ENCODE data around the gene SETD1B. TPM values are rescaled to one million over a fixed set of nuclear protein-coding genes. Genes with fewer than 3 reads are reported as not detected.
A peak's percentile ranks its signal among the peaks of the same experiment; 100 is the strongest.

SETD1B gene
- total RNA-seq, 1 donor from 2014 or later: 25.9 TPM

- no peak for TF ChIP-seq CTCF (conservative IDR thresholded peaks at IDR 0.05)
- Mint-ChIP-seq H3K4me3 (no peak overlapping the region), H3K36me3 (ENCODE audit: low read depth) (no peaks in the 10 kb centered on the region), H3K27me3 (ENCODE audit: low read depth) (no peaks in the 10 kb centered on the region), H3K9me3 (no peaks in the 10 kb centered on the region), H3K27ac (ENCODE audit: unreplicated experiment) (no peak overlapping the region), H3K4me1 (peaks cover 3% of the 10 kb centered on the region)
- DNase-seq (ENCODE audit: low read depth, low spot score): no peak
Observed at GRCh38 chr12:121770388-121770787, 33.4 kb upstream of the SETD1B start.

- Mint-ChIP-seq H3K27ac (ENCODE audit: unreplicated experiment) (no peak overlapping the region), H3K9me3 (no peaks in the 10 kb centered on the region), H3K36me3 (ENCODE audit: low read depth) (no peaks in the 10 kb centered on the region), H3K27me3 (ENCODE audit: low read depth) (no peaks in the 10 kb centered on the region), H3K4me1 (peaks cover 3% of the 10 kb centered on the region), H3K4me3 (no peak overlapping the region)
- no peak for DNase-seq (ENCODE audit: low read depth, low spot score)
- TF ChIP-seq CTCF (conservative IDR thresholded peaks at IDR 0.05): no peak
Observed at GRCh38 chr12:121770813-121771625, 32.8 kb upstream of the SETD1B start.

- no peak overlapping the region for H3K4me3 Mint-ChIP-seq
- H3K27ac Mint-ChIP-seq (ENCODE audit: unreplicated experiment): no peak overlapping the region
- H3K9me3 Mint-ChIP-seq: no peaks in the 10 kb centered on the region
- H3K36me3 Mint-ChIP-seq (ENCODE audit: low read depth): no peaks in the 10 kb centered on the region
- peak; percentile 59 for DNase-seq (ENCODE audit: low read depth, low spot score)
- H3K4me1 Mint-ChIP-seq: peaks cover 3% of the 10 kb centered on the region
- TF ChIP-seq CTCF (conservative IDR thresholded peaks at IDR 0.05): peak; percentile 82
- H3K27me3 Mint-ChIP-seq (ENCODE audit: low read depth): no peaks in the 10 kb centered on the region
Observed at GRCh38 chr12:121773011-121773777, 30.6 kb upstream of the SETD1B start.

- Mint-ChIP-seq H3K27ac (ENCODE audit: unreplicated experiment) (no peak overlapping the region), H3K36me3 (ENCODE audit: low read depth) (no peaks in the 10 kb centered on the region), H3K4me3 (no peak overlapping the region), H3K27me3 (ENCODE audit: low read depth) (no peaks in the 10 kb centered on the region), H3K9me3 (no peaks in the 10 kb centered on the region), H3K4me1 (no peaks in the 10 kb centered on the region)
- no peak for TF ChIP-seq CTCF (conservative IDR thresholded peaks at IDR 0.05)
- DNase-seq (ENCODE audit: low read depth, low spot score): no peak
Observed at GRCh38 chr12:121774968-121775474, 28.8 kb upstream of the SETD1B start.

- Mint-ChIP-seq H3K4me3 (no peak overlapping the region), H3K27me3 (ENCODE audit: low read depth) (no peaks in the 10 kb centered on the region), H3K27ac (ENCODE audit: unreplicated experiment) (no peak overlapping the region), H3K36me3 (ENCODE audit: low read depth) (no peaks in the 10 kb centered on the region), H3K4me1 (no peaks in the 10 kb centered on the region), H3K9me3 (no peaks in the 10 kb centered on the region)
- no peak for TF ChIP-seq CTCF (conservative IDR thresholded peaks at IDR 0.05)
- no peak for DNase-seq (ENCODE audit: low read depth, low spot score)
Observed at GRCh38 chr12:121775501-121775900, 28.3 kb upstream of the SETD1B start.

Data from neural crest cell (in vitro differentiated cells).